HG02642 (cell line): ENCODE data around the gene ACVR1.
"Not testable (repeated sequence)": the region's sequence is repeated elsewhere in the genome, so short reads cannot be mapped to it uniquely, and the experiment has no call there.

Source experiments
- ATAC-seq: cut with Tn5 transposase; IDR thresholded peaks from one replicate; pipeline ENCODE4 v1.9.1; 2021; ENCODE audit warnings: mild to moderate bottlenecking; ENCODE audit not compliant: unreplicated experiment, poor library complexity

ACVR1 gene

DNA sequence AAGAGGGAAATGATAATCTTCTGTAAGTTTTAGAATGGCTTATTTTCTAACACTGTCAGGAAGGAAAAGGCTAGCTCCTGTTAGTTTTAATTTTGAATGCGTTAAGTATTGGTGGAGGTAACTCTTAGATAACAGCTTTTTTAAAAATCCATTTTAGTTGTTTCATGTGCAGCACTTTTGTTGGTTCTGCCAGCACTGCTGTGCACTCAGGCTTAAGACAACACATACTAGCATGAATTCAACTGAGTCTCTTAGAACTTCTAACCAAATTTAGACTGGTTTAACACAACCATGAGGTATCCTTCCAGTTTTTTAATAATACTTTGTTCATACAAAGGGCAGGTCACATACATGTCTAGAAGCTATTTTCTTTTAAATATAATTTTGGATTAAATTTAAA is 42.4 kb downstream of the ACVR1 start:
- no peak for ATAC-seq

DNA sequence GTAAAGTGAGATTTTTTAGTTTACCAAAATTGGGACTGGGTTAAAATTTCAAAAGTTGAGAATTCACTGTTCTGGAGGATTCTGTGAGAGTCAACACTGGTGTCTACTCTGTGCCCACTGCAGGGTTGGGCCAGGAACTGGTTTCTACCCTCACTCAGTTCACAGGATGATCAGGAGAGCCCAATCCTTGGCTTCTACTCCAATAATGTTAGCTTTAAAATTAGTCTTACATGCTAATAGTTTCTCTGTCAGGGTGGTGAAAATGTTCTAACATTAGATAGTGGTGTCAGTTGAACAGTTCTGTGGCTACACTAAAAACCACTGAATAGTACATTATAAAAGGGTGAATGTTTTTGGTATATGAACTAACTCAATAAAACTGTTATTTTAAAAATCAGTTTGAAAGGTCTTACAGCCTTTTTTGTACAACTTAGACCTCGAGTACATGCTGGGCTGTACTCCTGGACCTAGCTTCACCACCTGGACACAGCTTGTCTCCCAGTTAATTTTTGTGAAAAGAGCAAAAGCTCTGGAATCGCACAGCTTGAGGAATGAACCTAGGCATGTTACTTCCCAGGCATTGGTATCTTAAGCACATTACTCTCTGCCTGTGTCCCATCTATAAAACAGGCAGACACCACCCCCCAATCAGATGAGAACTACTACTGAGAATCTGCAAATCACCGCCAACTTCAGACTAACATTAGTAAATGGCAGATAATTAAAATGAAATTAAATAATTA is 44.4 kb downstream of the ACVR1 start:
- ATAC-seq: no peak

DNA sequence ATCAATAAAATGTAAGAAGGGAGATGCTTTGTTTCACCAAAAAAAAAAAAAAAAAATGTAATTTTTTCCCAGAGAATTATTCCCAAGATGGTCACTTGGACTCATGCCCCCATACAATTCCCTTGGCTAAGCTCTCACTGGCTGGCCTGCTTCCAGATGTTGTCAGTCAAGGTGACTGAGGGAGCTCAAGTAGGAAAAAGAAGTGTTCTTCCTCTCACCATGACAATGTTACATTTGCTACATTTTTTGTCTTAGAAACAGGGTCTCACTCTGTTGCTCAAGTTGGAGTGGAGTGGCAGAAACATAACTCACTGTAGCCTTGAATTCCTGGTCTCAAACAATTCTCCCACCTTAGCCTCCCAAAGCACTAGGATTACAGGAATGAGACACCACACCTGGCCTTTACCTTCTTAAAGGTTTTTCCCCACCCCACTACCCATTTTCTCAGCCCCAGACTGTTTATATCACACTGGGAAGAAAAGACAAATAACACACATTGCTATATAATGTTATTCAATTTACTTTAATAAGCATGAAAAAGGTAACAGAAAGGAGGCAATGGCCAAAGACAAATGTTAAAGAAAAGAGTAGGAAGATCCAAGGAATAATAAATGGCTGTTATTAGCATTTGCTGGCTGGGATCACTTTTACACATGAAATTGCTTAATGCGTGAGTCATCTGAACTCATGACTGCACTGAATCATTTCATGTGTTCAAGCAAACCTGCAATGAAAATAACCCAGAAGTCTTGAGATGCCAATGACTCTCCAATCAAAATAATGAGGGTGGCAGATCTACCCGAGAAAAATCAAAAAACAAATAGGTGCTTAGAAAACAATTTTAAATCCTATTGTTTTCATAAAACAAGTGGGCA is 45.2 kb downstream of the ACVR1 start:
- no peak for ATAC-seq

DNA sequence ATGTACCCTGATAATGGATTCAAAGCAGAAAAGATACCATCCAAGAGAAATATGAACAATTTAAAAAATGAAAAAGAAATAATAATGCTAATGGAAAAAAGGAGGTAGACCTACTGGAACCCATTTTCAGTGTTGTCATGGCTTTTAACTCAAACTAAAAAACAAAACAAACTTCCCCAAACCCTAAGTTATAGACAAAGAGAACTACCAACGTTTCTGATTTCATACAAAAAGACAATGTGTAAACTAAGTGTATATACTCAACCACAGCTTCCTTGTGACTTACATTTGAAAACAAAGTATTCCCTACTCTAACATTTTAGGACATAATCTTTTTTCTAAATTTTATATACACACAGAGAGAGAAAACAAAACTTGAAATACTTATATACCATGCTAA is 45.9 kb downstream of the ACVR1 start:
- ATAC-seq: no peak

DNA sequence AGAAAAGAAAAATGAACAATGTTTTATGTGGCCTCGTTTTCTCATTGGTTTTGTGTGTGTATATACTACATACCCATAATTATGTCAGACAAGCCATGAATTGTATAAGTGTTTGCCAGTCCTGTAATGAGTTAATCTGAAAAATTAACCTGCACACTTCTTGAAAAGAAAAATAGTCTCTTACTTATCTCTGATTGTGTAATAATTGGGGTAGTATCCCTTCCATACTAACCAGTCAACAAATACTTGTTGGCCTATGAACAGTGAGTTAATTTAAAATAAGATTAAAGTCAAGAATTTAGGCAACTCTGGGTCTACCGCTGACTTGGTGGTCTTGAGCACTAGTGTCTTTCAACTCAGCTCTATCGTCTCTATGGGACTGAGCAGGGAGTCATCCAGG is 48.8 kb downstream of the ACVR1 start:
- ATAC-seq: no peak

DNA sequence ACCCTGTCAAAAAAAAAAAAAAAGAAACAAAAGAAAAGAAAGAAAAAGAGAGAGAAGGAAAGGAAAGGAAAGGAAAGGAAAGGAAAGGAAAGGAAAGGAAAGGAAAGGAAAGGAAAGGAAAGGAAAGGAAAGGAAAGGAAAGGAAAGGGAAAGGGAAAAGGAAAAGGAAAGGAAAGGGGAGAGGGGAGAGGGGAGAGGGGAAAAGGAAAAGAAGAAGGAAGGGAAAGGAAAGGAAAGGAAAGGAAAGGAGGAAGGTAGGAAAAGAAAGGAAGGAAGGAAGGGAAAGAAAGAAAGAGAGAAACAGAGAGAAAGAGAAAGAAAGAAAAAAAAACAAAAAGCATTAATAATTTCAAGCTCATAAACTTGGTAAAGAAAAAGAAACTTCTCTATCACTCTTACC is 49.5 kb downstream of the ACVR1 start:
- not testable (repeated sequence) for ATAC-seq

DNA sequence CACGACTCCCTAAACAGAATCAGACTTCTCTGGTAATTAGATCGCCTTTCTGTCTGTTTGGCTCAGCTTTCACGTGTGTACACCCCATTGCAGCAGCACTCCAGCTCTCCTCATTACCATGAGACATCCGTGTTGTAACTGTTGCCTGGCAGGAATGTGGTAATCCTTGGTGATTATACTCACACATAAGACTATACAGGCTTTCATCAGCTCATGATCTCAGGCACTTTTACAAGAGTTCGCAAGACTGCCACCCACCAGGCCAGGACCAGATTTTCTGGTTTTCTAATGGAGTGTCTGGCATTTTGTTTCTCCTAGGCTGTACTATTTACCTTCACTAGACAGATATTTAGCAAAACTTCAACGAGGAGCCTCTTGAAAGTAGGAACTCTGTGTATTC is 50.2 kb downstream of the ACVR1 start:
- no peak for ATAC-seq

DNA sequence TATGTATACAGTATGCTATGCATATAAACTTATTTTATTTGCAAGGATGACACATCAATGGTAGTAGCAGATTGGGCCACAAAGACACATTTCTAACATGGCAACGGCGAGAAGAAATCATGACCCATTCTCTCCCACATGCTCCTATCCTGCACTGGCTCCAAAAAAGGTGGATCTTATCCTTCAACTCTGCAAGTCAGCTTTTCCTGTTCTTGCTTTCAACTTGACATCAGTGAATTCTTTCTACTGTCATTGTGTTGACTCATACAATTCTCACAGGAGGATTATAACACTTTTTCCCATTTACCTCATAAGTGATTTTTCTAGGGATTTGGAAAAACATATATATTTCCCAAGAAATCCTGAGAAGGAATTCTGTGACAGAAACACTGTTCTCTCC is 53.1 kb downstream of the ACVR1 start:
- no peak for ATAC-seq

DNA sequence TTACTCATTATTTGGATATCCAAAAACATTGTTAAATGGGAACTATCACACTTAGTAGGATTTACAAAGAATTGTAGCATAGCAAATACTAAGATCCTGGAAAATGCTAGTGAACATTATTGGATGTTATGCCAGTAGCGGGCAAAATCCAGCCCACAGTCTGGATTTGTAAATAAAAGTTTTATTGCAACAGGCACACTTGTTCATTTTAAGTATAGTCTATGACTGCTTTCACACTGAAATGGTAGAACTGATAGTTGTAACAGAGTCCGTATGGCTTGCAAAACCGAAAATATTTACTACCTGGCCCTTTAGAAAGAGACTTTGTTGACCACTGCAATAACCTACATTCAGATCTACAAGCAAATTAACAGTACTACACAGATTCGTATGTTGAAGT is 53.6 kb downstream of the ACVR1 start:
- ATAC-seq: no peak

DNA sequence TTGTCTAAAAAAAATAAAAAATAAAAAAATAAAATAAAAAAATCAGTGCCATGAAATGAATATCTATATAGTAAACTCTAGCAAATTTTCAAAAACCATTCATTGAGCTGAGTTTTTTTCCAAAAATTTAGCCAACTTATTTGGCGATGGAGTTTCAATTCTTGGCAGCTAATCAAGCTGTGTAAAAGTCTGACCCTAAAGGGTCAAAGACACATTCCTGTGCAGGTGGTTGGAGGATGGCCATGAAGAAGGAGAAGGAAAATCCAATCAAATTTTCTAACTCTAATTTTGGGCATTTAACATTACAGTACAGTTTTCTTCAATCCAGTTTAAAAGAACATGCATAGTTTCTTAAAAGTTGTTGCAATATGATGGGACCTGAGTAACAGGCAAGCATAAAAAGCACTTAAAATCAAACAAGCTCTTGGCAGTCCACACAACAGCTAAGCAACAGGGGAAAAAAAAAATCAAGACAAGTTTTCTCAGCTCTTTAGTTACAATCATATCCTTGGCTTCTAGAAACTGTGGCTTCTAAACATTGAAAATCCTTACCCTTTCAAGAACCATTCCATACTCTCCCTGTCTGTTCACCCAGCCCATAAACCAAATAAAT is 54.5 kb downstream of the ACVR1 start:
- ATAC-seq: no peak

DNA sequence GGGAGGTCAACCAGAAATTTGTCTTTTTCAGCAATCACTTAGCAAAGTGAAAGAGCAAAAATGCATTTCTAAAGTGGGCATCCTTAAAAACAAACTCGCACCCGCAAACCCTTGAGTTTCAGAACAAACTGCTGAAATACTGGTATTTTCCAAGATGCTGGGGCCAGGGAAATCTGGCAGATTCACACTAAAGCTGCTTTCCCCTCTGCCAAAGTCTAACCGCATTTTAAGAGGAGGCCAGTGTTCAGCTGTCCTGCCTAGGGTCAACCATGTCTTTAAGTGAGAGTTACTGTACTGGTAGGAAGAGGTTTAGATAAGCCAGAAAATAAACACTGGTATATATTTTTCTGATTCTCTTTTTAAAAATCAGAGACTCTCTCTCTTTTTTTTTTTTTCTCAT is 55.9 kb downstream of the ACVR1 start:
- ATAC-seq: no peak

DNA sequence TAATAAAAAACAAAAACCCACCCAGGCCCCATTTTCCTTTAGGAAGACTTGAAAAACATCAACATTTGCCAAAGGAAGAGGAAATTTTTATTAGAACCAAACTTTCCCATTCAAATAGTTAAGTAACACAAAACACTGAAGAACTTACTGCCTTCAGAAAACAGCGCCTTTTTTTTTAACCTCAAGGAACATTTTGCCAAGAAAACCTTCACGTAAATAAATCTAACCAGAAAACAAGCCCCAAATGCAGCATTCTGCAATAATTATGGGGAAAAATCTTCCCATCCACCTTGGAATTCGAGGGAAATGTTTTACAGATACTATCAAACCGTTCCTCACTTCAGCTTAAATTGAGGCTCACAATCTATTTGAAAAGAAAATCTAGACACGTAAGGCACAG is 56.4 kb downstream of the ACVR1 start:
- ATAC-seq: no peak

DNA sequence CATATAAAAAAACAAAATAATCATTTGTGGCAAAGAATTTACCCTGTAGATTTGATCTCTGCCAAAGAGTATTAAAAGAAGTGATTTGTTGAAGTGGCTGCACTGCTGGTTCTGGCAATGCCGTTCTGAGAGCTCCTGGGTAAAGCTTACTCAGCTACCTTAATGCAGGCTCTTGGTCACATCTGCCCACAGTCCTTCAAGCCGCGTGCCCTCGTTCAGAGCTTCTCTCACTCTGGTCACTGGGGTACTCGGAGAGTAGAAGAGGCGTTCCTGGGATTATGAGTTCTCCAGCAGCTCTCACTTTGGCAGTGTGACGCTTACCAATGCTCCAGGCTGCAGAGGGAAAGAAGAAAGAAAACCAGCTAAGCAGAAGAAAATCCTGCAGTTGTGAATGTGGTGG is 57.9 kb downstream of the ACVR1 start:
- no peak for ATAC-seq

DNA sequence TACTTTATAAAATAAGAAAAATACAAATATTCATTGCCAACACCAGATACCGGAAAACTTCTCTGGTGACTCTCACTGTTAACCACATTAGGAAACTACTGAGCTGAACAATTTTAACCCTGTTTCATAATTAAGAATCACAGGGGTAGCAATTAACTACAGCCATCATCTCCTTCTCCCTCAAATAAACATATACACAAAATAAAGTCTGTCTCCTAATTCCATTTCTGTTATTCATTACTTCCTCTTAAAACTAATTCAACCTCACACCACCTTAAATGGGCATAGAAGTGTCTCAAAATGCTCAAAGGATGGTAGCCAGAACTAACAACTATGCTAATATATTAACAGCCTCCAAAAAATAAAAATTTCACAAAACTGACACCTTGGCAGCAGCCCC is 60.7 kb downstream of the ACVR1 start:
- no peak for ATAC-seq

DNA sequence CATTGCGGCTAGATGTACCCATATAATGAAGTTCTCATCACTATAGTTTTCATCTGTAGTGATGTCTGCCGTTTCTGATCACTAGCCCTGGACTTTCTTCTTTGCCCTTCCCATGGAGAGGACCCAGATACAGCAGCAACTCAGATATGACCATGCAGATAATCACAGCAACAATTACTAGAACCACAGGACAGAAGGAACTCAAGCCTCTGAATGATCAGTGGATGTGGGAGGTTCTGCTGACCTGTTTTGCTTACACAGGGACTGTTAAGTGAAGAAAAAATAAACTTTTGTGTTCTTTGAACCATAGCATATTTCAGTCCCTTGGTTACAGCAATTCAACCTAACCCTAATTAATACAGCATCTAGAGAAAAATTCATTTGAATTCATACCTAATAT is 62.7 kb downstream of the ACVR1 start:
- no peak for ATAC-seq

DNA sequence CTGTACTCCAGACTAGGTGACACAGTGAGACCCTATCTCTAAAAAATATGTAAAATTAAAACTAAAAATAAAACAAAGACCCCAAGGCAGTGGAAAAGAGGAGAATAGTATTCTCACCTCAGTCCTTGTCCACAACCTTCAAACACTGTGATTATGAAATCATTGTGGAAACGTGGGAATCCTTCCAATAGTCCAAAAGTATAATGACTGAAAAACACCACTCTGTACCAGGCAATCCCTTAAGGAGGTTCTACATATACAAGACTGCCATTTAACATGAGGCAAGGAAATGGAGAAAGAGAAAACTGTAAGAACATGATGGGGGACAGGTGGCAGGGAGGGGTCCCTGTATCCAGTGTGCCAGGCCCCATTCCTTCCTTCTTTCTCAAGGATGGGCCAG is 66.1 kb downstream of the ACVR1 start:
- no peak for ATAC-seq

DNA sequence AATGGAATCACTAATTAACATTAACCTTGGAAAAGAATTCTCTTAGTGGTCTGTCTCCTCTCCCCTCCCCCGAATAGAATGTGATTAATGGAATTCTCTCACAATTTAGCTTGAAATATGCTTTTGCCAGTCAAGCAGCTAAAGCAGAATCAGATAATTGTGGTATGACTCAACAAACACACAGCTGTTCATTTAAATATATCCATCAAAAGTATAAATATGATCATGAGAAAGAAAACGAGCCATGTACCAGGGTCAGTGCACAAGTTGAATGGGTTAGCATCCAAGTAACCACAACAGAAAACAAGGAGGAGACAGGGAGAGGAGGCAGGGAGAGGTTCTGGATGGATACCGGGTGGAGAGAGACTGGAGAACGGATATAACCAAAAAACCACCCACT is 66.9 kb downstream of the ACVR1 start:
- ATAC-seq: no peak

DNA sequence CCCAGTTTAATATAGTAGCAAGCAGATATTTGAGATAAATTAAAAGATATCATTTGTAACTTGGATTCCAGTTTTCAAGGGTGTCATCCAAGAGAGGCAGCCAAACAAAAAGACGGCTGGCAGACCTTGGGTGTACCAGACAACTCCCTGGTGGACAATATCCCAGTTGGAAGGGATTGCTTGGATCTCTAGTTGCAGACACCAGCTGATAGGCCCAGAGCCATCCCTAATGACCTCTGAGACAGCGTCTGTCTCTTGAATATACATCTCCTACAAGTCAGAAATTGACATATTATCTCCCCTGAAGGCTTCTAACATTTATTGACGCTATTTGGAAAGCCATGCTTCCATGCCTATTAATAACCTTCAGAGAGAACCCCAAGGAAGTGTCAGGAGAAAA is 67.7 kb downstream of the ACVR1 start:
- ATAC-seq: no peak

DNA sequence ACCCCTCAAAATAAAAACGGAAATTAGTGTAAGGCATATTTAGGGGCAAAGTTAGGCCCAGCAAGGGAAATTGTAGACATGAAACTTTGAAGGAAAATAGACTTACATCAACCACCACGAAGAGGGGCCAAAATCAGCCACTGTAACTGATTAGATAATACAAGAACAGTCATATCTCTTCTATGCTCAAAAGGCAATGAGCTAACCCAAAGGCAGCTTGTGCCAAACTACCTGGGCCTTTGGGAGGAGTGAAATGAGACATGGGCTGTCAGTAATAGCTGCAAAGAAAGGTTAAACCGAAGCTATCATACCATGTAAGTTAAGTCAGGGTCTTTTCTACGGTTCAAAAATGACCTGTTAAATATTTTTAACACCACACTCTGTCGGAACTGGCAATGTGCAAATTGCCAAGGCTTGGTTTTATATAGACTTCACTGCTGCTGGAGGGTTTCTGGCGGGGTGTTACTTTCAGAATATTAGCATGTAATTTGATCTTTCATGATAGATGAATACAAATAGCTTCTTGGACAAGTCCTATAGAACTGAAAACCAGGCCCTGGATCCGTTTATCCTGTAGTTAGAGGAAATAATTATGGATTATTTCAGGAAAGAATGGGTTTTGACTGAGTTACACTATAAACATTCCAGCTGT is 69.6 kb downstream of the ACVR1 start:
- no peak for ATAC-seq

DNA sequence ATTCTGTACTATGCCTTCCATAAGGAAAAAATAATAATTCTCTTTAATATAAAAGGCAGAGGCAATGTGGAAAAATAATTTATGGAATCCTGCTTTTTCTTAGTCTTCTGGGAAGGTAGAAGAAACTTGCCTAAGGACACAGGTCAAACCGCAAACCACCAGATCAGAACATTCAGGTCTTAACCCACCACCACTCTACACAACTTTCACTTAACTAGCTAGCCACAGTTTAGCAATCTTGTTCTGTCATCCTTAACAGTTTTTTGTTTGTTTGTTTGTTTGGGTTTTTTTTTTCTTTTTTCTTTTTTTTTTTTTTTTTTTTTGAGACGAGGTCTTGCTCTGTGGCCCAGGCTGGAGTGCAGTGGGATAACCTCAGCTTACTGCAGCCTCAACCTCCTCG is 70.6 kb downstream of the ACVR1 start:
- ATAC-seq: no peak

DNA sequence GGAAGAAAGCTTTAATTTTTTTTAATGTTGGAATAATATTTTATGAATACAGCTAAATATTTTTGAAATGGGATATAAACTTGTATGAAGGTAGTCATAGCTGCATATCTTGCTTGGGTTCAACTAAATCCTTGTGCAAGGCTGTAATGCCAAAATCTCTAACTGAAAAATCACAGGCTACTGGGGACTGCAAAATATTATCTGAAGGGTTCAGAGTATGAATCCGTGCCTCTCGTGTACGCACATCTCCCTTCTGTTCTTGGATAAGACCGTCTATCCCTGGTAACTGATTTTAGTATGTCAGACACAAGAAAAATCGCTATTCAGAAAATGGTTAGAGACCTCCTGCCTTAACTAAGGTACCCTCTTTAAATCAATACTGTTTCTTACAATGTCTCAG is 71.8 kb downstream of the ACVR1 start:
- no peak for ATAC-seq
